ENCODE data around the gene ODAD3.

Gene ODAD3

DNA sequence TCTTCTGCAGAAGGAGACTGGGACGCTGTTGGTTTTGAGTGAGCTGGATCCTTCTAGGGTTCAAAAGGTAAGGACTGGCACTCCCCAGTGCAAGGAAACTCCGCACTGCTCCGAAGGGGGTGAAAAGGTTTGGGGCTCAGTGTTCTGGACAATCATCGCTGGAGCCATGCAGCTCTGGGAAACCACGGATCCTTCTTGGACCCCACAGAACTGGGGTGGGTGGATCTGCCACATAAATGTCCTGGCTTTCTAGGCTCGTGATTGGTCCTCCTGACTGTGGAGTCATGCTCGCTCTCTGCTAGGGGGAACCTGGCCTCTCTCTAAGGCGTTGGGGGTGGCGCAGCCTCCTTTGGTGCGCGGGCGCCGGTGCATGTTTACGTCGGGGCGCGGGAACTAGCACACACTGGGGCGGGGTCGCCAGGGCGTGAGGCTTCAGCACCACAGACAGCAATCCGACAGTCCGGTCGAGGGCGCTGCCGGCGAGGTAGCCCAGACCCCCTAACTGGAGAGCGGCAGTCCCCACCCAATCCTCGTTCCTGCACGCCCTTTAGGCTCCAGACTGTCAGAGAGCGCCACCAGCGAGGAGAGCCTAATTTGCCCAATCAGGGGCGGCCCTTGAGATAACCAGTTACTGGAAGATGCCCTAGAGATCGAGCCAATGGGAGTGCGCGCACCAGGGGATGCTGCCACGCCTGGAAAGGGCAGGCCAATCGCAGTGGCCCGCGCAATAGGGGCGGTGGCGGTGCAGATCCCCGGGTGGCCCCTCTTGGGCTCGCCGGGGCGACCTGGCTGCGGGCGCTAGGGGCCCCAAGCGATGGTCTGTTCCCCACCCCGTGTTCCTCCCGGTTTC is 46.8 kb upstream of the ODAD3 start:
- no peak overlapping the region for H3K4me2 ChIP-seq (ENCODE audit: insufficient read depth, low read length)
- H3K4me3 ChIP-seq (ENCODE audit: low read depth in 1 of 2, low read length in 2 of 2) = no peak overlapping the region
- no peak overlapping the region for H2AFZ ChIP-seq (ENCODE audit: low read depth, low read length)
- no peaks in the 10 kb centered on the region for H3K9me3 ChIP-seq (ENCODE audit: insufficient read depth, low read length, severe bottlenecking)
- H3K27me3 ChIP-seq (ENCODE audit: insufficient read depth, low read length, poor library complexity) = no peaks in the 10 kb centered on the region
- no peak for TF ChIP-seq EZH2 (IDR thresholded peaks at IDR 0.05; ENCODE audit: borderline replicate concordance, low read depth, low read length, severe bottlenecking)
- TF ChIP-seq, protein P1, sequence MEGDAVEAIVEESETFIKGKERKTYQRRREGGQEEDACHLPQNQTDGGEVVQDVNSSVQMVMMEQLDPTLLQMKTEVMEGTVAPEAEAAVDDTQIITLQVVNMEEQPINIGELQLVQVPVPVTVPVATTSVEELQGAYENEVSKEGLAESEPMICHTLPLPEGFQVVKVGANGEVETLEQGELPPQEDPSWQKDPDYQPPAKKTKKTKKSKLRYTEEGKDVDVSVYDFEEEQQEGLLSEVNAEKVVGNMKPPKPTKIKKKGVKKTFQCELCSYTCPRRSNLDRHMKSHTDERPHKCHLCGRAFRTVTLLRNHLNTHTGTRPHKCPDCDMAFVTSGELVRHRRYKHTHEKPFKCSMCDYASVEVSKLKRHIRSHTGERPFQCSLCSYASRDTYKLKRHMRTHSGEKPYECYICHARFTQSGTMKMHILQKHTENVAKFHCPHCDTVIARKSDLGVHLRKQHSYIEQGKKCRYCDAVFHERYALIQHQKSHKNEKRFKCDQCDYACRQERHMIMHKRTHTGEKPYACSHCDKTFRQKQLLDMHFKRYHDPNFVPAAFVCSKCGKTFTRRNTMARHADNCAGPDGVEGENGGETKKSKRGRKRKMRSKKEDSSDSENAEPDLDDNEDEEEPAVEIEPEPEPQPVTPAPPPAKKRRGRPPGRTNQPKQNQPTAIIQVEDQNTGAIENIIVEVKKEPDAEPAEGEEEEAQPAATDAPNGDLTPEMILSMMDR (IDR thresholded peaks at IDR 0.05; ENCODE audit: borderline replicate concordance, extremely low read depth, low read length, poor library complexity, severe bottlenecking) = no peak
- H3K9ac ChIP-seq (ENCODE audit: low read depth, low read length) = no peak overlapping the region
- H3K36me3 ChIP-seq (ENCODE audit: insufficient read depth, low read length) = peaks cover 13% of the 10 kb centered on the region
- ATAC-seq (ENCODE audit: insufficient read depth, low read depth) (no peak), DNase-seq (no peak)
- H3K4me1 ChIP-seq (ENCODE audit: insufficient read depth, low read length) = no peaks in the 10 kb centered on the region
- no peak overlapping the region for H3K27ac ChIP-seq (ENCODE audit: low read length)
- H3K79me2 ChIP-seq (ENCODE audit: insufficient read depth, low read length) = no peaks in the 10 kb centered on the region
- no peaks in the 10 kb centered on the region; the same call in 1 of the 2 replicates for H4K20me1 ChIP-seq (ENCODE audit: insufficient read depth, low read length)

DNA sequence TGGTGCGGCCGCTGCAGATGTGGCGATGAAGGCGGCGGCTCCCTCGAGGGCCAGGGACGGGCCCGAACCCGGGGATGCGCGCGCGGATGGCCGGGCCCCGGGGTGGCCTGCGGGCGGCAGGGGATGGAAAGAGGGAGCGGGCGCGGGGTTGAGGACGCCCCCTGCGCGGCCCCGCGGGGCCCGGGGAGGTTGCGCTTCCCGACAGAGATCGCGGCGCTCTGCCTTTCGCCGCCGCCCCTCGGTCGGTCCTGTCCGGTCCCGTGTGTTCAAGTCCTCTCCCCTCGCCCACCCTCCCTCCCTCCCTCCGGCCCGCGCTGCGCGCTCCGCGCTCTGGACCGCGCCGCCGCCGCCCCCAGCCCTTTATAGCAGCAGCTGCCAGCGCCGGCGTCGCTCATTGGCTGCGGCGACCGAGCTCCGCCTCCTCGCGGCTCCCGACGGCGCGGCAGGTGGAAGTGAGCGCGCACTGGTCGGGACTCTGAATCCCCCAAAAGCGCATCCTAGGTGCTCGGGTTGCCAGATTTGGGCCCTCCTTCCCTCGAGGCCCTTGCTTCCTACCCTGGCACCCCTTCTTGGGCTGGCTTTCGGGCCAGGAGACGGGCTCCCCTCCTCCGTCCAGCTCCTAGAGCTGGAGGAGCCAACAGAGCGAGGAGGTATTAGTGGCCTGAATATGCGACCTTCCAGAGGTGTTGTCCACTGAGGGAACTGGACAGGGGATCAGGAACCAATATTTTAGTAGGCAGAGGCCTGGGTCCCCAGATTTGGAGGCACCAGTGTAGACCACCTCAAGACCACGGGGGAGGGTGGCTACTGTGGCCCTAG is 46.0 kb upstream of the ODAD3 start, which contains the start of gene ELAVL3:
ELAVL3 (minus strand) TSS at position 332 of the 819 bp plus-strand sequence. CDS start 438 bp downstream, outside the sequence.
- Histone ChIP-seq H3K36me3 (ENCODE audit: insufficient read depth, low read length) (peaks cover 10% of the 10 kb centered on the region), H3K27ac (ENCODE audit: low read length) (no peak within 1 kb of the TSS), H3K4me2 (ENCODE audit: insufficient read depth, low read length) (no peak within 1 kb of the TSS), H3K27me3 (ENCODE audit: insufficient read depth, low read length, poor library complexity) (no peaks in the 10 kb centered on the region), H3K4me3 (ENCODE audit: low read depth in 1 of 2, low read length in 2 of 2) (no peak within 1 kb of the TSS), H3K9ac (ENCODE audit: low read depth, low read length) (no peak within 1 kb of the TSS), H2AFZ (ENCODE audit: low read depth, low read length) (no peak within 1 kb of the TSS), H4K20me1 (ENCODE audit: insufficient read depth, low read length) (no peaks in the 10 kb centered on the region; the same call in 1 of the 2 replicates), H3K79me2 (ENCODE audit: insufficient read depth, low read length) (no peaks in the 10 kb centered on the region), H3K9me3 (ENCODE audit: insufficient read depth, low read length, severe bottlenecking) (no peaks in the 10 kb centered on the region), H3K4me1 (ENCODE audit: insufficient read depth, low read length) (no peaks in the 10 kb centered on the region)
- no peak for TF ChIP-seq EZH2 (IDR thresholded peaks at IDR 0.05; ENCODE audit: borderline replicate concordance, low read depth, low read length, severe bottlenecking)
- TF ChIP-seq, protein P1 (IDR thresholded peaks at IDR 0.05; ENCODE audit: borderline replicate concordance, extremely low read depth, low read length, poor library complexity, severe bottlenecking) = no peak
- DNase-seq = no peak
- no peak for ATAC-seq (ENCODE audit: insufficient read depth, low read depth)

DNA sequence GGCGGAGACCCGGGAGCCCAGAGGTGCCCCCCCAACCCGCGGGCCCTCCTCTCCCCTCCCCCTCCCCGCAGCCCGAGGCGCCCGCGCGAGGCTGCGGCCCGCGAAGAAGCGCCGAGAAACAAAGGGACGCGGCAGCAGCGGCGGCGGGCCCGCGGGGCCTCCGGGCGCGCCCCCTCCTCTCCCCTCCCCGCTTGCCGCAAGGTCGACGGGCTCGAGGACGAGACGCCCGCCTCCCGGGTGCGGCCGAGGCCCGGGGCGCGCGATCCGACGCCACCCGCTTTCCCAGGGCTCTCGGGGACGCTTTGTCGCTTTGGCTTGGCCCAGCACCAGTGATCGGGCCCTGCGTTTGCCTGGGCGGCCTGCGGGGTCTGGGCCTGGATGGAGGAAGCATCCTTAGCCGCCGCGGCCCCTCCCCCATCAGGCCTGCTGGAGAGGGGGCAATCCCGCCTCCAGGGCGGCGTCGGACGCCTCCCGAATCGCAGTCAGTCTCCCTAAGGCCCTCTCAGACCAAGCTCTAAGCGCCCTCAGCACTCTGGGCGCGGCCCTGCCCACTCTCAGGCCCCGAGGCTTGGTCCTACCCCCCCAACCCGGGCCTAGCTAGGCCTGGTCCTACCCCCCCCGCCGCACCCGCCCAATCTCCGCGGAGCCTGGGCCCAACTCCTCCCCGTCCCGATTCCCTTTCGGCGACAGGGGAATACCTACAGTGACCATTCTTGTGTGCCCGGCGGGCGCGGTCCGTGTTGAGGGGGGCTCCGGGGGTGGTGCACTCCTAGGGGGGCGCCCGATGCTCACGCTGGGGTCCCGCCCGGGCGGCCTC is 45.2 kb upstream of the ODAD3 start:
- Histone ChIP-seq H2AFZ (ENCODE audit: low read depth, low read length) (no peak overlapping the region), H3K36me3 (ENCODE audit: insufficient read depth, low read length) (peaks cover 9% of the 10 kb centered on the region), H3K27me3 (ENCODE audit: insufficient read depth, low read length, poor library complexity) (no peaks in the 10 kb centered on the region), H3K79me2 (ENCODE audit: insufficient read depth, low read length) (no peaks in the 10 kb centered on the region), H3K27ac (ENCODE audit: low read length) (no peak overlapping the region), H4K20me1 (ENCODE audit: insufficient read depth, low read length) (no peaks in the 10 kb centered on the region; the same call in 1 of the 2 replicates), H3K4me1 (ENCODE audit: insufficient read depth, low read length) (no peaks in the 10 kb centered on the region), H3K4me3 (ENCODE audit: low read depth in 1 of 2, low read length in 2 of 2) (no peak overlapping the region), H3K9me3 (ENCODE audit: insufficient read depth, low read length, severe bottlenecking) (no peaks in the 10 kb centered on the region), H3K4me2 (ENCODE audit: insufficient read depth, low read length) (no peak overlapping the region), H3K9ac (ENCODE audit: low read depth, low read length) (no peak overlapping the region)
- ATAC-seq (ENCODE audit: insufficient read depth, low read depth) (no peak; the same call in 2 of the 3 replicates), DNase-seq (no peak)
- TF ChIP-seq, protein P1 (IDR thresholded peaks at IDR 0.05; ENCODE audit: borderline replicate concordance, extremely low read depth, low read length, poor library complexity, severe bottlenecking) = no peak
- no peak for TF ChIP-seq EZH2 (IDR thresholded peaks at IDR 0.05; ENCODE audit: borderline replicate concordance, low read depth, low read length, severe bottlenecking)

Measured in DND-41 (cell line).